Natural killer cell (primary cell): ENCODE measurements around the gene VARS1. TPM values are rescaled to one million over a fixed set of nuclear protein-coding genes. Genes with fewer than 3 reads are reported as not detected.

Experiments used
- ATAC-seq, 3 donors: fragments of 150-1000 bp in 2 of 3; fragments of 200-7000 bp in 1 of 3; cut with Tn5 transposase; 1 replicate in 1 of 3; 2 replicates in 2 of 3; pipeline ENCODE4 v1.10.0; 2021; ENCODE audit warnings: mild to moderate bottlenecking in 2 of 3, moderate library complexity in 2 of 3
- DNase-seq, 2 donors: peaks; one replicate each; pipeline versions ENCODE4 v3.0.0 to v3.0.0-alpha.2; 2013 to 2021; ENCODE audit warnings: mixed read lengths in 1 of 2
- H3K27ac ChIP-seq: one replicate; pipeline ENCODE4 v1.5.1; 2013; ENCODE audit warnings: mild to moderate bottlenecking, low read length
- H3K27me3 ChIP-seq: one replicate; pipeline ENCODE4 v1.6.1; 2013; ENCODE audit warnings: low read length; ENCODE audit not compliant: control insufficient read depth, insufficient read depth
- H3K36me3 ChIP-seq: one replicate; pipeline ENCODE4 v1.6.1; 2013; ENCODE audit warnings: low read length; ENCODE audit not compliant: control insufficient read depth, insufficient read depth
- H3K4me1 ChIP-seq: one replicate; pipeline ENCODE4 v1.6.1; 2013; ENCODE audit warnings: low read length; ENCODE audit not compliant: control insufficient read depth, insufficient read depth
- H3K4me3 ChIP-seq: one replicate; pipeline ENCODE4 v1.5.1; 2013; ENCODE audit warnings: low read length
- H3K9me3 ChIP-seq: one replicate; pipeline ENCODE4 v1.6.1; 2013; ENCODE audit warnings: low read length; ENCODE audit not compliant: control insufficient read depth, insufficient read depth
- H3K27ac Mint-ChIP-seq, 2 donors: one replicate each; pipeline ENCODE4 v1.8.0; 2022; ENCODE audit warnings: mild to moderate bottlenecking in 2 of 2, mixed read lengths in 2 of 2, moderate library complexity in 1 of 2
- H3K27me3 Mint-ChIP-seq, 2 donors: one replicate each; pipeline ENCODE4 v1.8.0; 2022; ENCODE audit warnings: low read depth in 2 of 2, mixed read lengths in 2 of 2
- H3K36me3 Mint-ChIP-seq: one replicate; pipeline ENCODE4 v1.8.0; 2022; ENCODE audit warnings: mixed read lengths
- H3K4me1 Mint-ChIP-seq, 2 donors: one replicate each; pipeline ENCODE4 v1.8.0; 2022; ENCODE audit warnings: mixed read lengths in 2 of 2
- H3K4me3 Mint-ChIP-seq: one replicate; pipeline ENCODE4 v1.8.0; 2022; ENCODE audit warnings: mild to moderate bottlenecking, moderate library complexity, mixed read lengths
- H3K9me3 Mint-ChIP-seq, 2 donors: one replicate each; pipeline ENCODE4 v1.8.0; 2022; ENCODE audit warnings: mixed read lengths in 2 of 2
- WGBS: methylation state at CpG from one replicate; pipeline ENCODE4 v1.1.7; 2013; ENCODE audit warnings: missing lambda C conversion rate; ENCODE audit not compliant: insufficient coverage; 5-methylcytosine and 5-hydroxymethylcytosine counted together
- intact Hi-C: fragments of 100-400 bp; cut with micrococcal nuclease; formaldehyde crosslinking; loops from one replicate; pipeline ENCODE4 v1.14.2; 2022
- total RNA-seq, 4 donors: library from RNA; stranded (reverse); fragments of 120-200 nt in 1 of 4; gene quantifications; one replicate each; pipeline versions ENCODE4 v1.2.3 to v1.2.4, GENCODE V29; 2013 to 2022
- TF ChIP-seq, protein P1 (sequence below): fragments of 200-600 bp; IDR thresholded peaks from one replicate; pipeline ENCODE4 v1.8.0; 2022; ENCODE audit warnings: antibody characterized with exemption

The VARS1 gene
- total RNA-seq, 3 donors from 2014 or later (not counting 1 experiment from before 2014, with no cell fraction given) = 45.2 to 58.6 (median 49.2) TPM

- Mint-ChIP-seq H3K27ac (no peak overlapping the region), H3K9me3 (no peaks in the 10 kb centered on the region), H3K27me3 (no peaks in the 10 kb centered on the region), H3K36me3 (no peaks in the 10 kb centered on the region), H3K4me1 (peaks cover 6 to 28% of the 10 kb centered on the region in 2 donors), H3K4me3 (no peak overlapping the region)
- DNase-seq (no peak), ATAC-seq (no peak)
- peaks cover 33% of the 10 kb centered on the region for H3K4me1 ChIP-seq
- H3K9me3 ChIP-seq = no peaks in the 10 kb centered on the region
- no peak overlapping the region for H3K4me3 ChIP-seq
- TF ChIP-seq, protein P1, sequence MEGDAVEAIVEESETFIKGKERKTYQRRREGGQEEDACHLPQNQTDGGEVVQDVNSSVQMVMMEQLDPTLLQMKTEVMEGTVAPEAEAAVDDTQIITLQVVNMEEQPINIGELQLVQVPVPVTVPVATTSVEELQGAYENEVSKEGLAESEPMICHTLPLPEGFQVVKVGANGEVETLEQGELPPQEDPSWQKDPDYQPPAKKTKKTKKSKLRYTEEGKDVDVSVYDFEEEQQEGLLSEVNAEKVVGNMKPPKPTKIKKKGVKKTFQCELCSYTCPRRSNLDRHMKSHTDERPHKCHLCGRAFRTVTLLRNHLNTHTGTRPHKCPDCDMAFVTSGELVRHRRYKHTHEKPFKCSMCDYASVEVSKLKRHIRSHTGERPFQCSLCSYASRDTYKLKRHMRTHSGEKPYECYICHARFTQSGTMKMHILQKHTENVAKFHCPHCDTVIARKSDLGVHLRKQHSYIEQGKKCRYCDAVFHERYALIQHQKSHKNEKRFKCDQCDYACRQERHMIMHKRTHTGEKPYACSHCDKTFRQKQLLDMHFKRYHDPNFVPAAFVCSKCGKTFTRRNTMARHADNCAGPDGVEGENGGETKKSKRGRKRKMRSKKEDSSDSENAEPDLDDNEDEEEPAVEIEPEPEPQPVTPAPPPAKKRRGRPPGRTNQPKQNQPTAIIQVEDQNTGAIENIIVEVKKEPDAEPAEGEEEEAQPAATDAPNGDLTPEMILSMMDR = no peak
- intact Hi-C loops = loop anchor here (1.0 kb wide), 1 partner anchor 39 kb away; the partner anchor contains the start of gene DDAH2
- no peaks in the 10 kb centered on the region for H3K27me3 ChIP-seq
- H3K27ac ChIP-seq = no peak overlapping the region
- H3K36me3 ChIP-seq = no peaks in the 10 kb centered on the region
- WGBS = 96% methylated on average over 18 of the region's 18 CpGs
Measured at GRCh38 chr6:31768363-31769257, 26.9 kb downstream of the VARS1 start.

- ATAC-seq (no peak), DNase-seq (no peak)
- TF ChIP-seq, protein P1 = no peak
- intact Hi-C loops = no loop called here
- Mint-ChIP-seq H3K9me3 (no peaks in the 10 kb centered on the region), H3K27me3 (no peaks in the 10 kb centered on the region), H3K27ac (no peak overlapping the region), H3K36me3 (no peaks in the 10 kb centered on the region), H3K4me3 (no peak overlapping the region), H3K4me1 (peaks cover 6 to 23% of the 10 kb centered on the region in 2 donors)
- WGBS = 93% methylated on average over 6 of the region's 6 CpGs
- Histone ChIP-seq H3K27me3 (no peaks in the 10 kb centered on the region), H3K27ac (no peak overlapping the region), H3K36me3 (no peaks in the 10 kb centered on the region), H3K4me3 (no peak overlapping the region), H3K9me3 (no peaks in the 10 kb centered on the region), H3K4me1 (peaks cover 19% of the 10 kb centered on the region)
Measured at GRCh38 chr6:31767096-31767645, 28.4 kb downstream of the VARS1 start.

GRCh38 chr6:31765910-31766794, 29.4 kb downstream of the VARS1 start:
- peaks cover 6 to 19% of the 10 kb centered on the region in 2 donors for H3K4me1 Mint-ChIP-seq
- no peak overlapping the region for H3K27ac Mint-ChIP-seq
- Histone ChIP-seq H3K36me3 (peaks cover 3% of the 10 kb centered on the region), H3K4me1 (peaks cover 10% of the 10 kb centered on the region), H3K27ac (no peak overlapping the region), H3K4me3 (no peak overlapping the region), H3K9me3 (no peaks in the 10 kb centered on the region), H3K27me3 (no peaks in the 10 kb centered on the region)
- no peak overlapping the region for H3K4me3 Mint-ChIP-seq
- H3K36me3 Mint-ChIP-seq = no peaks in the 10 kb centered on the region
- no peak for DNase-seq
- H3K9me3 Mint-ChIP-seq = no peaks in the 10 kb centered on the region
- intact Hi-C loops = no loop called here
- 90% methylated on average over 42 of the region's 42 CpGs for WGBS
- TF ChIP-seq, protein P1 = no peak
- ATAC-seq = no peak
- H3K27me3 Mint-ChIP-seq = no peaks in the 10 kb centered on the region
